Measurements from ENCODE around the gene ODF2. TPM values are rescaled to one million over a fixed set of nuclear protein-coding genes. Genes with fewer than 3 reads are reported as not detected.

ODF2 gene
- total and polyA plus RNA-seq, 2 of the 13 experiments (the other 11 are each of a cell fraction or from before 2014, with no cell fraction given) = 9.8 to 31.3 TPM

DNA sequence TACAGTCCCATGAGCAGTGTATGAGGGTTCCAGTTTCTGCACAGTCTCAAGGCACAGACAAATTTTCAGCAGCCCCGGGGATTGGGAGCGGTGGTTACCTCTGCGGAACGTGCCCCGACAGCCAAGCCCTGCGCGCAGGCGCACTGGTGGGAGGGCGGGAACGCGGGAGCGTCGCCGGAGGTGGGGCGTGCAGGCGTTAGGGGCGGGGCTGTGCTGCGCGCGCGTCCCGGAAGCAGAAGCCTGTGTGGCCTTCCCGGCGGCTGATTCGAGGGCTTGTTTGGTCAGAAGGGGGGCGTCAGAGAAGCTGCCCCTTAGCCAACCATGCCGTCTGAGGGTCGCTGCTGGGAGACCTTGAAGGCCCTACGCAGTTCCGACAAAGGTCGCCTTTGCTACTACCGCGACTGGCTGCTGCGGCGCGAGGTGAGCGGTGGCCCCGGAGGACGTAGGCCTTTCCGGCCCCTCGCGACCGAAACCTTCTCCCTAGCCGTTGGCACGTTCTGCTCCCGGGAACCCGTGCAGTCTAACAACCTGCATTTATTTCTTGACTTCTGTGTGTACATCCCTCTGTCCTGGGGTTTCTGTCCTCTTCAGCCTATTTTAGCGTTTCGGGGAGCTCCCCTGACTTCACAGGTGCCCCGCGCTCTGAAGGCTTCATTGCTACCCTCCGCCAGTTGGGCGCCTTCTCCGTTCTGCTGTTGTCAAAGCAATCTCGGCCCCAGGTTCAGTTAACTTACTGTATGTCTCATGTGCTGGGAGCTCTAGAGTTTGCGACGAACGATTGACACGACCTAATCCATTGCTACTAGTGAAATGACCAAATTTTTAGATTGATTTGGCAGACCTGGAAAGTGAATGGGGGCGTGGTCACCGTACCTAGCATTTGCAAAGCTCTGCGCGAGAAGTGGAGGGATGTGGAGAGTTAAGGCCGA lies 48.9 kb downstream of the ODF2 start, which contains the start of gene GLE1 (continued):
- TF ChIP-seq STAT6 (CRISPR knock-in tag; IDR thresholded peaks at IDR 0.05; ENCODE audit: borderline replicate concordance) (0 out of 2 replicates have a peak, but pooled peaks have one; percentile 26), ZBTB3 (CRISPR knock-in tag; IDR thresholded peaks at IDR 0.05; ENCODE audit: borderline replicate concordance, low read depth) (peak; percentile 75; the same call in 1 of the 2 replicates), TIGD3 (CRISPR knock-in tag; IDR thresholded peaks at IDR 0.05; ENCODE audit: borderline replicate concordance) (0 out of 2 replicates have a peak, but pooled peaks have one; percentile 6), ZFX (CRISPR knock-in tag; IDR thresholded peaks at IDR 0.05; ENCODE audit: low read depth) (peak; percentile 99), HNRNPK (IDR thresholded peaks at IDR 0.05; ENCODE audit: low read depth, low read length, poor library complexity, severe bottlenecking) (no peak), TCF12 (IDR thresholded peaks at IDR 0.05) (no peak), TCF12 (CRISPR knock-in tag; IDR thresholded peaks at IDR 0.05) (peak; percentile 30; the same call in 1 of the 2 replicates), SP5 (CRISPR knock-in tag; IDR thresholded peaks at IDR 0.05; ENCODE audit: borderline replicate concordance, low read depth) (peak; percentile 75), ZFP36 (IDR thresholded peaks at IDR 0.05; ENCODE audit: borderline replicate concordance, low read depth, low read length, partially characterized antibody) (no peak), ZBTB7A (CRISPR knock-in tag; IDR thresholded peaks at IDR 0.05) (peak; percentile 93), ELF4 (CRISPR knock-in tag; IDR thresholded peaks at IDR 0.05; ENCODE audit: borderline replicate concordance) (peak; percentile 63; the same call in 1 of the 2 replicates), ARNTL (CRISPR knock-in tag; IDR thresholded peaks at IDR 0.05) (peak; percentile 23; the same call in 1 of the 2 replicates), ZNF557 (CRISPR knock-in tag; IDR thresholded peaks at IDR 0.05) (0 out of 2 replicates have a peak, but pooled peaks have one; percentile 33)
- TF ChIP-seq, protein P1, sequence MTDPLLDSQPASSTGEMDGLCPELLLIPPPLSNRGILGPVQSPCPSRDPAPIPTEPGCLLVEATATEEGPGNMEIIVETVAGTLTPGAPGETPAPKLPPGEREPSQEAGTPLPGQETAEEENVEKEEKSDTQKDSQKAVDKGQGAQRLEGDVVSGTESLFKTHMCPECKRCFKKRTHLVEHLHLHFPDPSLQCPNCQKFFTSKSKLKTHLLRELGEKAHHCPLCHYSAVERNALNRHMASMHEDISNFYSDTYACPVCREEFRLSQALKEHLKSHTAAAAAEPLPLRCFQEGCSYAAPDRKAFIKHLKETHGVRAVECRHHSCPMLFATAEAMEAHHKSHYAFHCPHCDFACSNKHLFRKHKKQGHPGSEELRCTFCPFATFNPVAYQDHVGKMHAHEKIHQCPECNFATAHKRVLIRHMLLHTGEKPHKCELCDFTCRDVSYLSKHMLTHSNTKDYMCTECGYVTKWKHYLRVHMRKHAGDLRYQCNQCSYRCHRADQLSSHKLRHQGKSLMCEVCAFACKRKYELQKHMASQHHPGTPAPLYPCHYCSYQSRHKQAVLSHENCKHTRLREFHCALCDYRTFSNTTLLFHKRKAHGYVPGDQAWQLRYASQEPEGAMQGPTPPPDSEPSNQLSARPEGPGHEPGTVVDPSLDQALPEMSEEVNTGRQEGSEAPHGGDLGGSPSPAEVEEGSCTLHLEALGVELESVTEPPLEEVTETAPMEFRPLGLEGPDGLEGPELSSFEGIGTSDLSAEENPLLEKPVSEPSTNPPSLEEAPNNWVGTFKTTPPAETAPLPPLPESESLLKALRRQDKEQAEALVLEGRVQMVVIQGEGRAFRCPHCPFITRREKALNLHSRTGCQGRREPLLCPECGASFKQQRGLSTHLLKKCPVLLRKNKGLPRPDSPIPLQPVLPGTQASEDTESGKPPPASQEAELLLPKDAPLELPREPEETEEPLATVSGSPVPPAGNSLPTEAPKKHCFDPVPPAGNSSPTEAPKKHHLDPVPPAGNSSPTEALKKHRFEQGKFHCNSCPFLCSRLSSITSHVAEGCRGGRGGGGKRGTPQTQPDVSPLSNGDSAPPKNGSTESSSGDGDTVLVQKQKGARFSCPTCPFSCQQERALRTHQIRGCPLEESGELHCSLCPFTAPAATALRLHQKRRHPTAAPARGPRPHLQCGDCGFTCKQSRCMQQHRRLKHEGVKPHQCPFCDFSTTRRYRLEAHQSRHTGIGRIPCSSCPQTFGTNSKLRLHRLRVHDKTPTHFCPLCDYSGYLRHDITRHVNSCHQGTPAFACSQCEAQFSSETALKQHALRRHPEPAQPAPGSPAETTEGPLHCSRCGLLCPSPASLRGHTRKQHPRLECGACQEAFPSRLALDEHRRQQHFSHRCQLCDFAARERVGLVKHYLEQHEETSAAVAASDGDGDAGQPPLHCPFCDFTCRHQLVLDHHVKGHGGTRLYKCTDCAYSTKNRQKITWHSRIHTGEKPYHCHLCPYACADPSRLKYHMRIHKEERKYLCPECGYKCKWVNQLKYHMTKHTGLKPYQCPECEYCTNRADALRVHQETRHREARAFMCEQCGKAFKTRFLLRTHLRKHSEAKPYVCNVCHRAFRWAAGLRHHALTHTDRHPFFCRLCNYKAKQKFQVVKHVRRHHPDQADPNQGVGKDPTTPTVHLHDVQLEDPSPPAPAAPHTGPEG (CRISPR knock-in tag; IDR thresholded peaks at IDR 0.05) = peak; percentile 66; the same call in 1 of the 2 replicates
- TF ChIP-seq, protein P2, sequence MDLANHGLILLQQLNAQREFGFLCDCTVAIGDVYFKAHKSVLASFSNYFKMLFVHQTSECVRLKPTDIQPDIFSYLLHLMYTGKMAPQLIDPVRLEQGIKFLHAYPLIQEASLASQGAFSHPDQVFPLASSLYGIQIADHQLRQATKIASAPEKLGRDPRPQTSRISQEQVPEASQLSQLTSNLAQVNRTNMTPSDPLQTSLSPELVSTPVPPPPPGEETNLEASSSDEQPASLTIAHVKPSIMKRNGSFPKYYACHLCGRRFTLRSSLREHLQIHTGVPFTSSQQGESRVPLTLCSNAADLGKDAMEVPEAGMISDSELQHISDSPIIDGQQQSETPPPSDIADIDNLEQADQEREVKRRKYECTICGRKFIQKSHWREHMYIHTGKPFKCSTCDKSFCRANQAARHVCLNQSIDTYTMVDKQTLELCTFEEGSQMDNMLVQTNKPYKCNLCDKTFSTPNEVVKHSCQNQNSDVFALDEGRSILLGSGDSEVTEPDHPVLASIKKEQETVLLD (CRISPR knock-in tag; IDR thresholded peaks at IDR 0.05; ENCODE audit: low read depth) = no peak

Measured in HepG2 (cell line).